EH (cell line): ENCODE data around the gene VSIG4.

Experiments
- DNase-seq: peaks from one replicate; pipeline ENCODE4 v3.0.0-alpha.2; 2015; ENCODE audit warnings: low read depth

Gene VSIG4

DNA sequence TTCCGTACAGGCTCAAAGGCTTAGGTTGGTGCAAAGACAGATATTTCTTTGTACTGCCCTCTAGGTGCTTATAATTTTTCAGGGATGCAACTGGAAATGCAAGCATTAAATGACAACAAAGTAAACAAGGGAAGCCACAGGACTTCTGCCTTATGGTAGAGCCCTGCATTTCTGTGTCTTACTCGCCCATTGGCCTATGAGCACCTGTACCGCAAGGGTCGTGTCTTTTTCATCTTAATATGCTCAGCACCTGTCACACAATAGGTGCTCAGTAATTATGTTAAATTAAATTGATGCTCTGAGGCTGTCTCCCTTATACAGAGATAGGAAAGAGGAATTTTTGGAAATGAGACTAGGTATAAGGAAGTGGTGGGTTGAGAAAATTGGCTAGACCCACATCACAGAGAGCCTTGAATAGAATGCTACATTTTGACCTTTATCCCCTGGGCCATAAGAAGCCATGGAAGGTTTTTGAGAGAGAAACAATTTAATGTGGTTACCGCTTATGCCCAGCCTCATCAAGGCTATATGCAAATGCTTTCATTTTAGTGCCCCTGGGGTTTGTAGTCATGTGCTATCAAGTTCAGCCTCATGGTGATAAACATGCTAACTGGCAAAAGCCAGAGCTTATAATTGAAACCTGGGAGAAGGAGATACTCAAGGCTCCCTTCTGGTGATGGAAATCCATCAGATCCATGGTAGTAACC is 16.3 kb downstream of the VSIG4 start:
- DNase-seq, result no peak

DNA sequence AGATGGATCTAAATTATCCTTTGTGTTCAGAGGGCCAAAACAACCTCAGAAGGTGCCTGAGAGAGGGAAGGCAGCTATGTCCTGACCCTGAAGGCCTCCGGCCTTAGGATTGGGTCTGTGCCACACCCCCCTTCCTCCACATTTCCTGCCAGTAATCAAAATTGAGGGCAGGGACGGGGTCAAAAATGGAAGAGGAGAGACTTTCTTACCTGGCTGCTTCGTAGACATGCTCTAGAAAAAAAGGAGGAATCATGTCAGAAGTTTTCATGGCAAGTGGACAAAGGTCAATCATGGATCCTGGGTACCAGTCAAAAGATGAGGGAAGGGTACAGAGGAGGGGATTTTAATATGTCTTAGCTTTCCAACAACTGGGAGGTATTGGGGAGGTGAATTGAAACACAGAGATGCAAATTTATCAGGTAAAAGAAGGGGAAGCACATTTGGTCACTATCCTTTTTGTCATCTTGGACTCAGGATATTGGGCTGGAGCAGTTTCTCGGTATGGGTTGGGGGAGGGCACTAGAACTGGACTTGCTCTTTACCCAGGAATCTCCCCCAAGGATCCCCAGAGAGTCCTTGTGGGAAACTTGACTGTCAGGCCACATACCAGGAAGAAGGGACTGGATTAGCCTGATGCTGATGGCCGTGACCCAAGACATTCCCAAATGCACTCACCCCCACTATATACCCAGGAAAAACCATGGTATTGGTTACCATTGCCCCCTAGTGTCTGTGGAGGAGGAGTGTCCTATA is 17.1 kb downstream of the VSIG4 start:
- peak; percentile 9 for DNase-seq

DNA sequence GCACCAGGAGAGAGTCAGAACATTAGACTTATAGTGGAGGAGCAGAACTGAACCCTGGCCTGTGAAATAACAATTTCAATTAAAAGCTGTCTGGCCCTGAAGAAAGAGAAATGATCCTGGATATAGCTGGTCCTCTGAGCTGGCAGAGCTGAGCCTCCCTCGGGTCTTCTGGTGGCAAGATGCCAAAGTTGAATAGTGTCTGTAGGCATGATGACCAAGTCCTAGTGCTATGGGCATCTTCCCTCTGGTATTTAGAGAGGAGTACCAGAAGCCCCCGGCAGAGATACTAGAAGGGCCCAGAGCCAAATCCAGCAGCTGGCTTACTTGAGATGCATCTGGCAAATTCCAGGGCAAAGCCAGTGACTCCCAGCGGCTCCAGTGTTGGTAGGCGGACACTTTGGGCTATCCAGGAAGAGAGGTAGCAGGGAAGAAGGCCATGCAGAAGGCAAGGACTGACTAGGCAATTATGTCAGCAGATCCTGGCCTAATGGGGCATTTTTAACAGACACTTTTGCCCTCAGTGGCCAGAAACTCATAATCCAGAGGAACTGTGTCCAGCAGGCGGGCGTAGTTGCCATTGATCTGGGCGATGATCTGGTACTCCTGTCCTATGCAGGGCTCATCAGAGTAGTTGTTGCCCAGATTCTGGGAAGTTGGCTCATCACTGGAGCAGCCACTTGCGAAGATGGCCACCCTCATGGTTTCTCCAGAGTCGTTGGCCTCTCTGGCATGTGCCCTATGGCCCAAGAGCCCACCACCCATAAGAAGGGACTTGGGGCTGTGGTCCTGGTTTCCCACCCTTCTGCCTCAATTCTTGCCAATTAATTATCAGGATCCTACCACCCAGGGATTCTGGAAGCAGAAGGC is 17.9 kb downstream of the VSIG4 start:
- DNase-seq, result no peak

DNA sequence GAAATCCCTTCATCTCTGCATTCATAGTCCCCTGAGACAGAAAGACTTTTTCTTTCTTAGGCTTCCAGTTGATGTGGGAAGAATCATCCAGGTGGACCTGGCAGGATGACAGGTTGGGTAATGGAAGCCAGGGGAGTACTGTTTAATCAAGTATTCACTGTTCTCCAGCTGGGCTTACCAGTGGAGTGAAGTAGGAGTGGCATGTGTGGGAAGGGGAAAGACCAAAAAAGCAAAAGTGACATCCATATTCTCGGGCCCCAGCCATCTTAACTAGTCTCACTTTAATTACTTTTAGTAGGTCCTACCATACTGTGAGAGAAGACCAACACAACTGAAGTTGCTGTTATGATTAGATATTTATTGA is 18.5 kb downstream of the VSIG4 start:
- DNase-seq, result no peak

DNA sequence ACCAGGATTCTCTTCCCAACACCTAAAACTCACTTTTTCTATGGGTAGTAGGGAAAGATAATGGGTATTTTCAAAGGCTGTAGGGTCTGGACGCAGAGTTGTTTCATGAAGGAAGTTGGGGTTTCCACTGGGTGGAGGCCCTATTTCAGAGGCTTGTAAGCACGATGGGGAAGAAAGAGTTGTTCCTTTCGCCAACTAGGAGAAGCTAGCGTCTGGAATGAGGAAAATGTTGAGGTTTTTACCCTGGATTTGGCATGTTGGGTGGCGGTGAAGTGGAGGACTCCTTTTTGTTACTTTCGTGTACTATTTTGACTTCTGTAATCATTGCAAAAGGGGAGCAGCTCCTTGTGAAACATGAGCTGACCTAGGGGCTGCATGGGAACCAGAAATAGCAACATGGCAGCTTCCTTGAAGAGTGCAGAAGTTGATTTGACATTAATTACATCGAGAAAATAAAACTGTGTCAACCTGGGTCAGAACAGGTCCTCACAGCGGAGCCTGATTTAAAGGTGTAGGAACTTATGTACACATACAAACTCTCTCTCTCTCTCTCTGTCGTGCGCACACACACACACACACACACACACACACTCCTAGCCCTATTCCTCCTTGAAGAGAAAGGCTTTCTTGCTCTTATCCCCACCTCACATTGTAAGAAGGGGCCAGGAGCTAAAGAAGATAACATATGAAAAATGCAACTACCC is 19.1 kb downstream of the VSIG4 start:
- no peak for DNase-seq

DNA sequence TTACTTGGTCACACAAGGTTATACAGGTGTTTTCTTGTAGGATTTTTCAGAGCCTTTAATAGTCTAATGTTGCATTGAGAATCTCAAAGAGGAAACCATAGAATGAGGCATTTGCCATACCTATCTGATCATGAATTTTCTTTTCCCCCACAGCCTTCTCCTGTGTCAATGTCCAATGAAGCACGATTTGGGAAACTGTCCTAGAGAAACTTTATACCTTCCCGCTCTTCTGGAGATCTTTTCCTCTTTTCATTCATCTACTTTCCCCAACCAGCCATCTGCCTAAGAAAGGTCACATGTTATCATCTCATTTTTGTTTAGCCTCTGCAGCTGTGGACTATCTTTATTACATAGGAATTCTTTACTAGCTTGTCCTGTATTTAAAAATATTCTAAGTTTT is 19.9 kb downstream of the VSIG4 start:
- no peak for DNase-seq

DNA sequence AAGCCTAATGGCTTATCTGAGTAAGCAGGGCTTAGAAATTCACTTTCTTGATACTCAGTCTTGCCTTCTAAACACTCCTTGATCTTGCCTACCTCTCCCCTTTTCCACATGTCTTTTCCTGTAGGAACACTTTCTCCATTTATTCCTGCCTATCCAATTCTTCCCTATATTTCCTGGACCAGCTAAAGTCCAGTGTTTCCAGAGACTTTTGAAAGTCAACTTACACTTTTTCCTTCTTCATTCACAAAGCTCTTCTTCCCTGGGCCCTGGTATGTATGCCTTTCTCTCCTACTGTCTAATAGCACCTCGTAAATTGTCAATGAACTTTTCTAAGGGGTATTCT is 20.6 kb downstream of the VSIG4 start:
- DNase-seq, result no peak

DNA sequence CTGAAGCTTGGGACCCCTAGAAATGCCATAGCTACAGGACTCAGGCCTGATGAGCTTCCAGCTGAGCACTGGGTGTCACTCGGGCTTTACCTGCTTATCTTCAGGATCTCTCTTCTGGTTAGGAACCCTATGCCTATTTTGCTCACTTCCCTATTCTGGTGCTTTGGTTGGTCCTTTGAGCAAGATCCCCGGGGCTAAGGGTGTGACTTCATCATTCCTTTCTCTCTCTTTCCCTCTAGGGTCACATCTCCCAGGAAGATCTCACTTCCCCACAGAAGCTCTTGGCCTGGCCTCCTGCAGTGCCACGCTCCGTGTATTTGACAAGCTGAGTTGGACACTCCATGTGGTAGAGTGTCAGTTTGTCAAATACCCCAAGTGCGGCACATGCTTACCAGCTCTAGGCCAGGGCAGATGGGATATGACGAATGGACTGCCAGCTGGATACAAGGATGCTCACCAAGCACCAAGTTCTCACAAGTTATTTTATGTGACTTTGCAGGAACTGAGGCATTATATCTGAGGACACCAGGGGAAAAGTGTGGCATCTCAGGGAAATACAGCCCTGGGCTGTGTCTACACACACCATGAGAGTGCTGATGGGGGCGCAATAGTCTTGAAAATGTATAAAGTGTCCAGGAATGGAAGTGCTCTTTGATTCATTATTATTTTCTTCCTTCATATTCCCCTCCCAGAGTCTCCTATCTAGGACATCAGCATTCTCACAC is 21.1 kb downstream of the VSIG4 start:
- no peak for DNase-seq

DNA sequence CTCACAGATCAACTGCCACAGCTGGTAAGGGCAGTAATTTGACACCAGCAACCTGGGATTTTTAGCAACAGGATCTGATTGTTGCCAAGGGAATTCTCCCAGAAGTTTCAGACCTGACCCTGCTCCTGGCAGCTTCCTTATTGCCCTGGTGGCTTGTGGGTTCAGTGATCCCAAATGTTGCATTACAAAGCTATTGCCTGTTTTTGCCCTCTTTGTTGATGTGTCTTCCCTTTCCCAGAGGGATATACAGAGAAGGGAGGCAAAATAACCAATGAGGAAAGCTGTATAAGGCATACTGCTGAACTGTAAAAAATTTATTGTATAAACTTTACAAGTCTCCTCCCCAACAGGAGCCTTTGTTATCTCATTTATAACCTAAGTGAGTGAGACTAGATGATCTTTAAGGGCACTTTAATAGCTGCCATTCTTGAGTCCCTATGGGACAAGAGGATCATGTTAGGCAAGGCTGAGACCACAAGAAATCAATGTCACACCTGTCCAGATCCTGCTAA is 22.2 kb downstream of the VSIG4 start:
- DNase-seq, result no peak

DNA sequence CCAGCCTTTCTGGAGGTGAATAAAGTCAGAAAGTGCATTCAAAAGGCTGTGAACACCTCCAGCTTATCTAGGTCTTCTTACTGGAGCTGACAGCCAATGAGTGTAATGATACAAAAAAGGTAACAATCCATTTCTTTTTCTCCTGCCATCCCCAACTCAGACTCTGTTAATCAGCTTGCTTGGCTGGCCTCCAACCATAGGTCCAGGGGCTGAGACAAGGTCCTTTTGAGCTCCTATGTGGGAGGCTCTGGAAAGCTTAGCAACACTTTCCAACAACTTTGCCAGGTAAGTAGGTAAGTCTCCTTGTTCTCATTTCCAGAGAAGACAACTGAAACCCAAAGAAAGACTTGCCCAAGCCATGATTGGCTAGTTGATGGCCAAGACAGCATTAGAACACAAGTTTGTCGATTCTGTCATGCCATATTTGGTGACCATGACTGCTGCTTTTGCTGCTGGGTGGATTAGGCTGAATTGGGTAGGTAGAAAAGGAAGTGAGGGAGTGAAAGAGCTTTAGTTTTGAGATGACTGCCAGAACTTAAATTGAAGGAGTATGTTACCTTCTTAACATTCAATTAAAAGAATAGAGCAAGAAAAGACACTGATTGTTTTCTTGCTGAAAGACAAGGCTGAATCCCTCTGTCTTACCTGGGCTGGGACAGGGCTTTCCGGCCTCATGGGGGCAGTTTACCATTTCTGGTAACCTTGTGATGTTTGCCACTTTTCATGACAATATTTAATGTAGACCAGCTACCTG is 22.8 kb downstream of the VSIG4 start:
- no peak for DNase-seq

DNA sequence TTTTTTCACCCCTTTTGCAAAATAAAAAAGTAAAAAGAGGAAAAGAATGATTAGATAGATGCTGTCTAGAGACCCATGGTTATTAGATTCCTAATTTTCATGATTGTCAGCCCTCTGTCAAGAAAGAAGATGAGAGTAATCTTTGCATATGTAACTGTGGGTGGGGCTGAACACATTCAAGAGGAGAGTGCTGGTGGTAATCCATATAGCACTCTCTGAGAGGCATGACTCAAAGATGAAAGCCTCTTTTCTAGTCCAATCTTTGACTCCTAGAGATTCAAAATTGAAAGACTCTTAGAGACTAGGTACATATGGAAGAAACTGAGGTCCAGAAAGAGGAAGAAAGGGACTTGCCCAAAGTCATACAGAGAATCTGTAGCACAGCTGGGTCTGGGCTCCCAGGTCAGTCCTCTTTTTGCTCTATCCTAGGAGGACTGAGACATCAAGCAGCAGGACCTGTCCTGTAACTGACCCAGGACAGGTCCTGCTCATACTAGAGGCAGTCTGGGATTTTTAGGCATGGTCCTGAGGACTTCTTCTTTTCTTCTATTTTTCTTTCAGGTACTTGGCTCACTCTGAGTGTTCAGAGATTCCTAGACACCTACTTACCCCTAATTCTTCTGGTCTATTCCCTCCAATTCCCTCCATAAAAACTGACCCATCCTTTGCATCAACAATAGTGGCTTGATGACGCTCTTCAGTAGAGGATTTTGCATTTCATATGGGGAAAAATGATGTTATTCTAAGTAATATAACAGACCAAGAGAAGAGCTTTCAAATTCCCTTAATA is 23.8 kb downstream of the VSIG4 start:
- no peak for DNase-seq

DNA sequence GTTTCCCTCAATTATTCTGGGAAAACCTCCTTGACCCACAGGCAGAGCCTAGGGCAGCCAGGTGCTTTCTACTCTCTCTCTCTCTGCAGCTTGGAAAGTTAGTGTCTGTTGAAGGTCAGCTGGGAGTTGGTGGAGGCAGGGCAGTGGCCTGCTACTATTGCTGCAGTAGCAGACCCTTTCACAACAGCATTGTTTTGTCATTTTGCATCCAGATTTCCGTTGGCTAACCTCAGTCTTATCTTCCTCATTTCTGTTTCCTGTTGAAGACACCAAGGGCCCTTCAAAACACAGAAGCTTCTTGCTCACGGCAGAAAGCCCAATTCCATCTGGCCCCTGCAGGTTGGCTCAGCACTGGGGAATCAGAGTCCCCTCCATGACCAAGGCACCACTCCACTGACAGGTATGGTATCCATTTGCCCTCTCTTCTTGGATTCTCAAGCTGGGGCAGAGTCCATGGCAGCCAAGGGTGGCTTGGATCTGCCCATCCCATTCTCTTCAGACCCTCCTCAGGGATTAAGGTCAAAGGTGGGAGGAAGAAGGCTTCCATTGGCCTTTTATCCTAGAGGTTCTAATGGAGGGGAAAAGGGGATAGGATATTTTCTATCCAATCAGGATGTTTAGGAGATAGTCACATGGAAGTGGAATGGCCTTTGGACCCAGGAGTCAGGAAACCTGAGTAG is 24.6 kb downstream of the VSIG4 start:
- DNase-seq, result no peak

DNA sequence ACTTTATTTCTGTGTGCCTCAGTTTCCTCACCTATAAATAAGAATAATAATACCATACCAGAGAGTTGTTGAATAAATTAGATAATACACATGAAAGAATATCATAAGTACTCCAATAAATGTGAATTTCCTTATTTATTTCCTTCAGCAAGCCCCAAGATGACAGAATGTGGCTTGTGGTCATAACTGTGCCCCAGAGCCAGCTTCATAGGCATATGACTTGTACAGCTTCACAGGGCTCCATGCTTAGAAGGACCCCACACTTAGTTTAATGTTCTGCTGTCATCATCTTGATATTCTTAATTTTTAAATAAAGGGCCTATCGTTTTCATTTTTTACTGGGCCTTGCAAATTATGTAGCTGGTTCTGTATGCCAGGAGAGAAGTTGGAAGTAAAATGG is 25.3 kb downstream of the VSIG4 start:
- no peak for DNase-seq

DNA sequence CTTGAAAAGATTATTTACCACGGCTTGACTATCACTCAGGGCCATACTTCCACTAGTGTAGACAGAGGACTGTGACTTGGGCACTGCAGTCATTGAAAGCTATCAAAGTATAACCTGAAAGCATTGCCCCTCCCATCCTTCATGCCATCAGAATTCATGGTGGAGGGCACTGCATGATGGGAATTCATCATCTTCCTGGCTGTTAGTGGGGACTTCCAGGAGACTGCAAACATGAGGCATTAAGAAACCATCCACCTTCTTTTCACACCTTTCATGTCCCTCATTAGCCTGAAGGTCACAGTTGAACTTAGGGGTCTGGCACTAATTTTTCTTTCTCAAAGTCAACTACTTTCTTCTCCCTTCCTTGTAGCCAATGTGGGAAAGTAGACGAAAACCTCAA is 25.8 kb downstream of the VSIG4 start:
- DNase-seq, result no peak

DNA sequence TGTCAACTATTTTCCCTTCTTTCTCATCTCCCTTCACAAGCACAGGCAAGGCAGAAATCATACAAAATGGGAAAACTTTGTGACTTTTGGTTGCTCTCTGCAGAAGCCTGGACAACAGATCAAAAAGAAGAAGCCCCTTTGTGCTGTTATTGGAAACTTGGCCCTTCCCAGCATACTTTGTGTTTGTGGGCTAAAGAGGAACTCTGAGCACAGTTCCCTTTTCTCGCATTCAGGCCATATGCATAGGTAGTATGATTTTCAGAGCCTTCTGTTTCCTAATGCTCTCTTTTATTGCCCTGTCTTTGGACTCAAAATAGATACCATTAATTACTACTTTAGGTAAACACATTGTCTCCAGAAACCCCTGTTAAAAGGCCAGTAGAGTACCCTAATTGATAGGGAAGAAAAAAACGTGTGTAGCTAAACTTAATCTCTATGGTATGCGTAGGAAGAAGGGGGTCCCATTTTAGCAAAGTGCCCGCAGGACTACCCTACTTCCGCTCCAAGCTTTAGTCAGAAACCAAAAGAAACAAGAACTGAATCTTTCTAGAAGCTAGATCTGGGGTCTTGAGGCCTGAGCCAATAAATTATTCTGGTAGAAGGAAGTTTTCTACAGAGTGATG is 26.6 kb downstream of the VSIG4 start:
- no peak for DNase-seq

DNA sequence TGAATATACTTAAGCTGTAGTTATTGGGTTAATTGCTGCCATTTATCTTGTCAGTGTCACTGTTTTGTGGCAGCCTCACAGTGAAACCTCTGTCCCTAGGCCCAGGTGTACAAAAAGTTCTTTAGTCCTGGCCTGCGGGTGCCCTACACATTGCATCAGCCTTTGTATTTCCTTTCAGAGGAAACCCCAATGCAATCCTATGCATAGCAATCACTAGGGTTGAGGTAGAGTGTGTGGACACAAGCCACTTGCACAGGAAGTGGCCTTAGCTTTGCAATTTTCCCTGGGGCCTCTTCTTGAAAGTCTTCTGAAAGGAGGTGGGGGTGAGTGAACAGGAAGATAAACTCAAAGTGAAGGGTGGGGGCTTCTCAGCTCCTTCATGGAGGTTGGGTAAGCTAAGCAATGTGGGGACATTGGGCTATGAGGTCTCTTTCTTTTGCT is 27.8 kb downstream of the VSIG4 start:
- no peak for DNase-seq

DNA sequence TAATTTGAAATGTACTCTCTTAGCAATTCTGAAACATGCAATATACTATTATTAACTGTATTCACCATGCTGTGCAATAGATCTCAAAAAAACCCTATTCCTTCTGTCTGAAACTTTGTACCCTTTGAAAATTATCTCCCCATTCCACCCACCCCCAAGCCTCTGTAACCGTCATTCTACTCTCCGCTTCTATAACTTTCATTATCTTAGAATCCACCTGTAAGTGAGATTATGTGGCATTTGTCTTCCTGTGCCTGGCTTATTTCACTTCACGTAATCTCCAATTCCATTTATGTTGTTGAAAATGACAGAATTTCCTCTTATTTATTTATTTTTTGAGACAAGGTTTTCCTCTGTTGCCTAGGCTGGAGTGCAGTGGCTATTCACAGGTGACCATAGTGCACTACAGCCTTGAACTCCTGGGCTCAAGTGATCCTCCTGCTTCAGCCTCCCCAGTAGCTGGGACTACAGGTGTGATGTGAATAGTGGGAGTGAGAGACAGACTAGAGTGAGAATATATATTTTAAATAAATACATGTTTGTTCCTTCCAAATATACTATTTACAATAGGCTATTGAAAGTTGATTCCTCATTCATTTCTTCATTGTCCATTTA is 30.5 kb downstream of the VSIG4 start:
- DNase-seq, result no peak

DNA sequence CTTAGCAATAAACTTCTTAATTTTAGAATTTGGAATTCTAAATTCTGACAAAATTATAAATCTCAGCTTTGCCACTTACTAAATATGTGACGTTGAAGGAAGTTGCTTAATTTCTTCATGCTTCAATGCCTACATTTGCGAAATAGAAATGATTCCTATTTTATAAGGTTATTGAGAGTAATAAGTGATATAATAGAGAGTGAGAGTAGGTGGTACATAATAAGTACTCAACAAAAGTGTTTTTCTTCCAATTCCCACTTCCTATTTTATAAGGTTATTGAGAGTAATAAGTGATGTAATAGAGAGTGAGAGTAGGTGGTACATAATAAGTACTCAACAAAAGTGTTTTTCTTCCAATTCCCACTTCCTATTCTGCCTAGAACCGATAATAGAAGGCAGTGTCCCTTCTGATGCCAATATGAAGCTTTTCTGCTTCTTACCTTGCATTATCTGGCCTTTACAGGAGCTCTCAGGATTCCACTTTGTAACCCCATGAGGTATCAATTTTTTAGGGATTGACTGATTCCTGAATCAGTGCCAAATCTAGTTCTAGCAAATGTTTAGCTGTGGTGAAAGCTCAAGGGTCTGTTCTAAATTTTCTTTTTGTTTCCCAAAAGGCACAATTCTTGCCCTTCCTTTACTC is 31.4 kb downstream of the VSIG4 start:
- no peak for DNase-seq
